SU-DHL-6 (cell line): ENCODE measurements around the gene CDK11B.
"Not testable (repeated sequence)": the region's sequence is repeated elsewhere in the genome, so short reads cannot be mapped to it uniquely, and the experiment has no call there.

ENCODE experiments used
- EZH2phosphoT487 ChIP-seq: fragments of 200-600 bp; sonication (generic), shearing (Covaris generic); conservative IDR thresholded peaks from 2 replicates; pipeline ENCODE4 v1.6.1; 2018; ENCODE audit warnings: mild to moderate bottlenecking, antibody characterized with exemption, low read length, moderate library complexity, mixed read lengths
- TF ChIP-seq, protein P1 (sequence below): fragments of 200-600 bp; sonication (generic); IDR thresholded peaks from one replicate; pipeline ENCODE4 v1.5.1; 2017; ENCODE audit warnings: antibody characterized with exemption, mild to moderate bottlenecking, low read length, moderate library complexity; ENCODE audit not compliant: insufficient read depth, poor library complexity, severe bottlenecking

- TF ChIP-seq, protein P1, sequence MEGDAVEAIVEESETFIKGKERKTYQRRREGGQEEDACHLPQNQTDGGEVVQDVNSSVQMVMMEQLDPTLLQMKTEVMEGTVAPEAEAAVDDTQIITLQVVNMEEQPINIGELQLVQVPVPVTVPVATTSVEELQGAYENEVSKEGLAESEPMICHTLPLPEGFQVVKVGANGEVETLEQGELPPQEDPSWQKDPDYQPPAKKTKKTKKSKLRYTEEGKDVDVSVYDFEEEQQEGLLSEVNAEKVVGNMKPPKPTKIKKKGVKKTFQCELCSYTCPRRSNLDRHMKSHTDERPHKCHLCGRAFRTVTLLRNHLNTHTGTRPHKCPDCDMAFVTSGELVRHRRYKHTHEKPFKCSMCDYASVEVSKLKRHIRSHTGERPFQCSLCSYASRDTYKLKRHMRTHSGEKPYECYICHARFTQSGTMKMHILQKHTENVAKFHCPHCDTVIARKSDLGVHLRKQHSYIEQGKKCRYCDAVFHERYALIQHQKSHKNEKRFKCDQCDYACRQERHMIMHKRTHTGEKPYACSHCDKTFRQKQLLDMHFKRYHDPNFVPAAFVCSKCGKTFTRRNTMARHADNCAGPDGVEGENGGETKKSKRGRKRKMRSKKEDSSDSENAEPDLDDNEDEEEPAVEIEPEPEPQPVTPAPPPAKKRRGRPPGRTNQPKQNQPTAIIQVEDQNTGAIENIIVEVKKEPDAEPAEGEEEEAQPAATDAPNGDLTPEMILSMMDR = not testable (repeated sequence)
- not testable (repeated sequence) for TF ChIP-seq EZH2phosphoT487
These were observed 16.0 kb upstream of the CDK11B start for GRCh38 chr1:1674806-1675205.
